Measurements from ENCODE around the gene MEP1A. TPM values are rescaled to one million over a fixed set of nuclear protein-coding genes. Genes with fewer than 3 reads are reported as not detected.
"Not testable (repeated sequence)": the region's sequence is repeated elsewhere in the genome, so short reads cannot be mapped to it uniquely, and the experiment has no call there.

Gene MEP1A
- total and polyA plus RNA-seq, 2 of the 13 experiments (the other 11 are each of a cell fraction or from before 2014, with no cell fraction given) = 0.24 to 0.83 TPM

DNA sequence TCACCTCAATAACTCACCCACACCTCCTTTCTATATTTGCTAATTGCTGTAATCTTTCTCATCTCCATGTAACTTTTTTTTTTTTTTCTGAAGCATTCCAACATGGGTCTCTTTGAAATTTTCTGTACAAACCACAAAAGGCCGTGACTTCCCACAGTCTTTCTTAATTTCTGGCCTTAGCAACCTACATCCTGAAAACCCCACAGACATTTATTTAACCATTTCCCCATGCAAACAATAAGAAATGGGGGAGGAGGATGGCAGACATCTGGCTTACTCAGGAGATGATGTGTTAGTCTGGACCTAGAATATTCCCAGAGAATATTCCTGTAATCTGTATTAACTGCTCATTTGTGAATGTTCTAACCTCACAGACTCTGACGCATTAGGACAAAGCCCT is 57.6 kb downstream of the MEP1A start (continued):
- TF ChIP-seq ZNF20 (CRISPR knock-in tag; IDR thresholded peaks at IDR 0.05) (no peak), ZNF205 (CRISPR knock-in tag; IDR thresholded peaks at IDR 0.05) (no peak), ZNF12 (CRISPR knock-in tag; IDR thresholded peaks at IDR 0.05) (no peak)
- TF ChIP-seq, protein P1, sequence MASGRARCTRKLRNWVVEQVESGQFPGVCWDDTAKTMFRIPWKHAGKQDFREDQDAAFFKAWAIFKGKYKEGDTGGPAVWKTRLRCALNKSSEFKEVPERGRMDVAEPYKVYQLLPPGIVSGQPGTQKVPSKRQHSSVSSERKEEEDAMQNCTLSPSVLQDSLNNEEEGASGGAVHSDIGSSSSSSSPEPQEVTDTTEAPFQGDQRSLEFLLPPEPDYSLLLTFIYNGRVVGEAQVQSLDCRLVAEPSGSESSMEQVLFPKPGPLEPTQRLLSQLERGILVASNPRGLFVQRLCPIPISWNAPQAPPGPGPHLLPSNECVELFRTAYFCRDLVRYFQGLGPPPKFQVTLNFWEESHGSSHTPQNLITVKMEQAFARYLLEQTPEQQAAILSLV (CRISPR knock-in tag; IDR thresholded peaks at IDR 0.05; ENCODE audit: borderline replicate concordance) = no peak

DNA sequence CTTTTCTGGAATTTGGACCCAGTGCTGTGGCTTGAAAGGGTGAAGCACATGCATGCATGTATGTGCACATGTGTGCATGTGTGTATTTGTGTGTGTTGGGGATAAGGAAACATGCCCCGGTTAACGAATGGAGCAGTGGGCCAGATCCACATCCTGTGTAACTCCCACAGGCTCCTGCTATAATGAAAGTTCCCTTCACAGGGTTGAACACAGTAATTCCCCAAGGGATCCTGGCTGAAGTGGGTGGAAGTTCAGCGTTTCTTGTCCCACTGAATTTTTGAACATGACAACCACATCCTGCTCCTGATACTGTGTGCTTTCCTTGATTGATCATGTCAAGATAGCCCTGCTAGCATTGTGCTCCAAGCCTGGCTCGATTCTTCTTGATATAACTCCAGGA is 58.4 kb downstream of the MEP1A start:
- in situ Hi-C loops (cut with HindIII; ENCODE audit: extremely low pct_ligation_motif_present, low pct_unique_long_range_greater_than_20kb) = loop anchor here (5.0 to 25.0 kb wide), 3 partner anchors 136 to 461 kb away; partner anchors contain the start of gene TNFRSF21
- H3K36me3 ChIP-seq (replicated peaks in 1 of 2; ENCODE audit: control insufficient read depth in 1 of 2, insufficient read depth in 2 of 2, low read length in 2 of 2); CTCF ChIA-PET (ENCODE audit: low intra/inter-chr PET ratio, low total read pairs): not testable (repeated sequence)

More for the DNA sequence above, 58.4 kb downstream of the MEP1A start:
- 48% methylated on average over 4 of the region's 4 CpGs for WGBS (ENCODE audit: low lambda C conversion rate)
- DNase-seq (ENCODE audit: low spot score); H3K79me2 ChIP-seq (ENCODE audit: insufficient read depth, low read length); H4K20me1 ChIP-seq (ENCODE audit: insufficient read depth, low read length); intact Hi-C loops (cut with micrococcal nuclease; ENCODE audit: unreplicated experiment); H3K4me3 ChIP-seq (replicated peaks in 1 of 3; ENCODE audit: insufficient read depth in 1 of 3, low read depth in 2 of 3, low read length in 3 of 3); H3K9me3 ChIP-seq (ENCODE audit: low read length); H2AFZ ChIP-seq (ENCODE audit: low read length); H3K9ac ChIP-seq (ENCODE audit: insufficient read depth, low read depth, low read length); FAIRE-seq; BruUV-seq (replicated peaks); H3K4me2 ChIP-seq (ENCODE audit: low read depth, low read length); H3K27ac ChIP-seq (ENCODE audit: extremely low read length, insufficient read depth, low read length); H3K4me1 ChIP-seq (ENCODE audit: insufficient read depth, low read length); ATAC-seq; POLR2A ChIA-PET: not testable (repeated sequence)
- TF ChIP-seq, protein P2, sequence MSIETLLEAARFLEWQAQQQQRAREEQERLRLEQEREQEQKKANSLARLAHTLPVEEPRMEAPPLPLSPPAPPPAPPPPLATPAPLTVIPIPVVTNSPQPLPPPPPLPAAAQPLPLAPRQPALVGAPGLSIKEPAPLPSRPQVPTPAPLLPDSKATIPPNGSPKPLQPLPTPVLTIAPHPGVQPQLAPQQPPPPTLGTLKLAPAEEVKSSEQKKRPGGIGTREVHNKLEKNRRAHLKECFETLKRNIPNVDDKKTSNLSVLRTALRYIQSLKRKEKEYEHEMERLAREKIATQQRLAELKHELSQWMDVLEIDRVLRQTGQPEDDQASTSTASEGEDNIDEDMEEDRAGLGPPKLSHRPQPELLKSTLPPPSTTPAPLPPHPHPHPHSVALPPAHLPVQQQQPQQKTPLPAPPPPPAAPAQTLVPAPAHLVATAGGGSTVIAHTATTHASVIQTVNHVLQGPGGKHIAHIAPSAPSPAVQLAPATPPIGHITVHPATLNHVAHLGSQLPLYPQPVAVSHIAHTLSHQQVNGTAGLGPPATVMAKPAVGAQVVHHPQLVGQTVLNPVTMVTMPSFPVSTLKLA (IDR thresholded peaks at IDR 0.05) = peak; percentile 85
- H3K27me3 ChIP-seq (ENCODE audit: control insufficient read depth in 1 of 2, insufficient read depth in 2 of 2, low read length in 2 of 2) = peaks cover 0 to 10% of the 10 kb centered on the region in 2 experiments; a peak in 1 of 5 replicates

All from HepG2 (cell line).